DLD1 (cell line): Measurements from ENCODE around the gene UQCR11.

ENCODE experiments used
- in situ Hi-C: cut with HindIII; loops from 2 replicates; pipeline ENCODE4 v1.10.0; 2017; ENCODE audit warnings: low sequenced_read_pairs

The UQCR11 gene

DNA sequence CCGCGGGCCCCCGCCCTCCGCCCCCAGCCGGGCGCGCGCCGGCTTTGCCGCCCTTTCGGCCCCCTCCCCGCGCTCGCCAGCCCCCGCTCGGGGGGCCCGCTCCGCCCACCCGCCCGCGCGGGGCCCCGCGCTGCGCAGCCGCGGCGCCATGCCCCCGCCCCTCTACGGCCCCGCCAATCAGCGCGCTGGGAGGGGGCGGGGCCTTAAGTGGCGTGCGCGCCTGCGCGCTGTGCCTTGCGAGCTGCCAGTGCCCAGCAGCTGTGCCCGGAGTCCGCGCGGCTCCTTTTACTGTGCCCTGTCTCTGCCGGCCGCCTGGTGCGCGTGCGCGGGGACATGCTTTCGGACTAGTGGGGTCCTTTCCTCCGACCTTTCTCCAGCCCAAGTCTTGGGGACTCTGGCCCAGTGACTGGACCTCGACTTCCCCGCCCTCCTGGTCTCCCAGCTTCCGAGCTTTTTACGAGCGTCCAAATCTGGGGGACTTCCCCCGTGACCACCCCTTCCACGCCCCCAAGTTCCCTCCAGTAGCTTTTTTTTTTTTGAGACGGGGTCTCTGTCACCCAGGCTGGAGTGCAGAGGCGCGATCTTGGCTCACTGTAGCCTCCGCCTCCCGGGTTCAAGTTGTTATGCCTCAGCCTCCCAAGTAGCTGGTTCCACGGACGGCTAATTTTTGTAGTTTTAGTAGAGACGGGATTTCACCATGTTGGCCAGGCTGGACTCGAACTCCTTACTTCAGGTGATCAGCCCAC lies 12.3 kb downstream of the UQCR11 start, which contains the start of gene MBD3:
TSS of gene MBD3 (minus strand) at position 111 of the 746 bp plus-strand sequence. CDS start 234 bp downstream, outside the sequence.
- in situ Hi-C loops, result no loop called here

GRCh38 chr19:1592024-1592754 lies 13.1 kb downstream of the UQCR11 start:
- in situ Hi-C loops, result no loop called here

- in situ Hi-C loops, result no loop called here
Measured at GRCh38 chr19:1591421-1592023, 13.7 kb downstream of the UQCR11 start.

- in situ Hi-C loops, result no loop called here
Measured at GRCh38 chr19:1590641-1591397, 14.4 kb downstream of the UQCR11 start.

DNA sequence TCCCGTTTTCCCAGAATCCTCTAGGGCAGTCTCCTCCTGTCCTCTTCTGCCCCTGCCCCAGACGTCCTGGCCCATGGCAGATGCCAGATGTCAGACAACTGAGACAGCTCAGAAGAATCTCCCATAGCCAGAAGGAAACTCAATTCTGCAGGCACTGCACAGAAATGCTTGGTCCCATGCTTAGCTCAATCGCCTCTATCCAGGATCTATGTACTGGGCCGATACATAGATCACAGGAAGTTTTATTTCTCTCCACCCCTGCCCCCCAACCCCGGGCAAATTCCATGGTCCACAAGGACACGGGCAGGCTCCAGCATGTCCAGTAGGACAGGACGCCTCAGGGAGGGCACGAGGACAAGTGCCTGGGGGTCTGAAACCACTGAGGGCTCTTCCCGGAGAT lies 17.4 kb downstream of the UQCR11 start:
- in situ Hi-C loops, result no loop called here

GRCh38 chr19:1585243-1585580 lies 20.1 kb downstream of the UQCR11 start:
- in situ Hi-C loops, result no loop called here

- in situ Hi-C loops, result no loop called here
Measured at GRCh38 chr19:1584500-1585242, 20.6 kb downstream of the UQCR11 start.

GRCh38 chr19:1582201-1582600 lies 23.1 kb downstream of the UQCR11 start:
- in situ Hi-C loops, result no loop called here

DNA sequence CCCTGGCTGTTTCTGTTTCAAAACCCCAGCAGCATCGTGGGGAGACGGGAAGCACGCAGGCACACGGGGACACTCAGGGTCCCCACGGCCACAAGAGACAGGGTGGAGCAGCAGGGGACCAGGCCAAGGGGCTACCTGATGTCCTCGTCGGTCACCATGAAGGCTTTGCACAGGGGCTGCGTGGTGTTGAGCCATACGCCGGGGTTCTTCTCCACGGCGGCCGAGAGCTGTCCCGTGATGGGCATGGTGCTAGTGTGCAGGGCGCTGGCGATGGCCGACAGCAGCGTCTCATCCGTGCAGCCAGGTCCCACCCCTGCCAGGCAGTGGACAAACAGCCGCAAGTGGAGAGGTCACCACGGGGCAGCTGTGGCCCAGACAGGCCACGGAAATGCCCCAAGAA lies 24.3 kb downstream of the UQCR11 start:
- in situ Hi-C loops, result no loop called here

GRCh38 chr19:1580382-1580781 lies 24.9 kb downstream of the UQCR11 start:
- in situ Hi-C loops, result no loop called here

GRCh38 chr19:1579222-1579621 lies 26.0 kb downstream of the UQCR11 start:
- in situ Hi-C loops, result no loop called here

- in situ Hi-C loops, result no loop called here
Measured at GRCh38 chr19:1577929-1578618, 27.2 kb downstream of the UQCR11 start.

DNA sequence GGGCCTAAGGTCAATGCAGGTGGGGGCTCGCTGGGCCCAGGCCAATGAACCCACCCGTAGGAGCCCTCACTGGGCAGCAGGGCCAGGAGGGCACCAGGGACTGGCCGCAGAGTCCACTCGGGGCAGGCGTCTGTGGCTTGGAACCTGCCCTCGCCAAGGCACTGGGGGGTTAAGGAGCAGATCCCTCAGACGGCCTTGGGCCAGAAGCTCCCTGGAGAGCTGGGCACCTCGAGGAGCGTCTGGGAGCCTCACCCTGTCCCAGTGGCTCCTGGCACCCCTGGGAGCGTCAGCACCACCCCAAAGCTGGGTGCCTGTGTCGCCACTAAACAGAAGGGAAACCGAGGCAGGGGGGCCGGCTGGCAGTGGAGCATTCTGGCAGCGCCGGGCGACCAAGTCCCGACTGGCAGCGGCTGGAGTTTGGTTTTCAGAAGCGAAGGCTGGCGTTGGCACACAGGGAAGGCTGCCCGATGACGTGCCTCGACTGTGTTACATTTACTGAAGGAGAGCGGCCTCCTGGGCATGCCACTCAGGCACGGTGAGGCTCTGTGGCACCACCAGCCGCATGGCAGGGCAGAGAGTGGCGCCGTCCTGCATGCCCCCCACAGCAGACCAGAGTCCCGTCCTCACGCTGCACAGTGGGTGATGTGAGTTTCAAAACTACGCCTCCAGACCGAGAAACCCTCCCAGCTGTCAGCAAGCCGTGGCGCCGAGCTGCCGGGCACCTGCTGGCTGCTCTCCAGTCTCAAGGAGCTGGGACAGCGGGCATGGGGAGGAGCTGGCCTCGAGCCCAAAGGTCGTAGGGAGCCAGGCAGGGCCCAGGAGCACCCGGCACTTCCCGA lies 28.0 kb downstream of the UQCR11 start:
- in situ Hi-C loops, result no loop called here

DNA sequence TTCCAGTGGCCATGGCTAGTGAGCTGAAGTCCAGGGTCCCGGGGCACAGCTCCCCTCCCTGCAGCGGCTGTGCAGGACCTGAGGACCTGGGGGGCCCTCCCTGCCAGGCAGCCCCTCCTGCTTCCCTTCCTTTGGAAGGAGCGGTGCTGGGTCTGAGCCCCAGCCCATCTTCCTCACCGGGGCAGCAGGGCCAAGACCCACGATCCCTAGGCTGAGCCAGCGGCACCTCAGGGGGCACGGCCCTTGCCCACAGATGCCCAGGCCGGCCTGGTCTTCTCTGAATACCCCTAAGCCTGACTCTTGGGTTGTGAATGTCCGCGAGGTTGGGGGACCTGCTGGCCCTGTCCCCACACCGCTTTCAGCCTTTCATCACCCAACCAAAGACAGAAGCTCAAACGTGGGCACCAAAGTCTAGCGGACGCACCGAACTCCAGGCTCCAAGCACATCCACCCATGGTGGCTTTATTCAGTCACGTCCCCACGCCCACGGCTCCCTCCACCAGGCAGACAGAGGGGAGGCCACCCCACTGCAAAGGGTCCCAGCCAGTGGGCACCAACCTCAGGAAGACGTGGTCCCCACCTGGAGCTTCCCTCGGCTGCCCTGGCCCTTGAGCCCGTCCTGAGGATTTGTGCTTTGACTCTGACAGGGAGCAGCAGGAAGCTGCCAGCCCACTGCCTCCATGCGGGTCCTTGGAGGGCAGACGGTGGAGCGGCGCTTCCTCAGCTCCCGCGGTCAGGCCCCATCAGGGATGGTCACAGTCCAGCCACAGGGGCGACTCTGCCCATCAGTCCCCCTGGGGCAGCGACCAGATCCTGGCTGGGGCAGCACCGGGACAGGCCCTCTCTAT lies 28.8 kb downstream of the UQCR11 start:
- in situ Hi-C loops, result no loop called here

GRCh38 chr19:1575323-1576241 lies 29.7 kb downstream of the UQCR11 start:
- in situ Hi-C loops, result no loop called here

GRCh38 chr19:1574354-1575136 lies 30.7 kb downstream of the UQCR11 start:
- in situ Hi-C loops, result no loop called here
